Fibroblast of the aortic adventitia (primary cell): ENCODE measurements around the gene NHERF2. TPM values are rescaled to one million over a fixed set of nuclear protein-coding genes. Genes with fewer than 3 reads are reported as not detected.
A peak's percentile ranks its signal among the peaks of the same experiment; 100 is the strongest.

ENCODE experiments used
- DNase-seq: peaks from one replicate; pipeline ENCODE4 v3.0.0-alpha.2; 2010; ENCODE audit warnings: low read depth
- H3K4me3 ChIP-seq: 2 replicates; pipeline ENCODE4 v1.5.1; 2011; ENCODE audit warnings: low read depth, mild to moderate bottlenecking, control low read depth, low read length, moderate library complexity
- CTCF ChIP-seq: IDR thresholded peaks from 2 replicates; pipeline ENCODE4 v1.5.1; 2011; ENCODE audit warnings: mild to moderate bottlenecking, low read length, control low read depth, inconsistent platforms; ENCODE audit not compliant: insufficient read depth
- total RNA-seq: library from RNA; depleted of rRNA; stranded (reverse); fragments of >200 nt; gene quantifications from 2 replicates; pipeline ENCODE4 v1.2.3, GENCODE V29; 2012; ENCODE audit warnings: low replicate concordance

NHERF2 gene
- total RNA-seq, 1 donor = 26.3 TPM

- DNase-seq = no peak
- no peak for TF ChIP-seq CTCF
- H3K4me3 ChIP-seq = no peak overlapping the region
Measured at GRCh38 chr16:1980030-1980769, 46.5 kb upstream of the NHERF2 start.

GRCh38 chr16:1980770-1981087 is 46.0 kb upstream of the NHERF2 start:
- no peak for TF ChIP-seq CTCF
- no peak overlapping the region for H3K4me3 ChIP-seq
- DNase-seq = no peak

DNA sequence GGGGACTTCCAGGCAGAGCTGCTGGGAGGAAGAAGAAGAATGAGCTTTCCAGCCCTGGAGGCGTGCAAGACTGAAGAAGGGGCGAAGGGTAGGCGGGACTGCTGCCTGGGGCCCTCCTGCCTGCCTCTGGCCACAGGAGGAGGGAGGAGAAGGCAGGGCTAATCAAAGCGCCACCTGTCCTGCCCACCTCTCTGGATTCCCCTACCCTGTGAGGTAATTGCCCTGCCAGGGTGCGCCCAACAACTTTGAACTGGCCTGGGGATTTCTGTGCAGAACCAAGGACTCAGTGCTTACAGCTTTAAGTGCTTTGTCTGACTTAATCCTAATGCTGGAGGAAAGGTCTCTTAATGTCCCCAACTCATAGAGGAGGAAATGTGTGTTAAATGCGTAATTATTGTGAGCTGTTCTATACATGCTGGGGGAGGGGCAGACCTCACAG is 45.3 kb upstream of the NHERF2 start, which contains the start of gene NOXO1:
Gene NOXO1, minus strand, starts transcription at position 72 of the 439 bp plus-strand sequence. CDS start 290 bp downstream, outside the sequence.
- no peak within 1 kb of the TSS for H3K4me3 ChIP-seq
- no peak for DNase-seq
- TF ChIP-seq CTCF = no peak

- DNase-seq = no peak
- no peak overlapping the region for H3K4me3 ChIP-seq
- TF ChIP-seq CTCF = no peak
Measured at GRCh38 chr16:1982013-1982433, 44.7 kb upstream of the NHERF2 start.

DNA sequence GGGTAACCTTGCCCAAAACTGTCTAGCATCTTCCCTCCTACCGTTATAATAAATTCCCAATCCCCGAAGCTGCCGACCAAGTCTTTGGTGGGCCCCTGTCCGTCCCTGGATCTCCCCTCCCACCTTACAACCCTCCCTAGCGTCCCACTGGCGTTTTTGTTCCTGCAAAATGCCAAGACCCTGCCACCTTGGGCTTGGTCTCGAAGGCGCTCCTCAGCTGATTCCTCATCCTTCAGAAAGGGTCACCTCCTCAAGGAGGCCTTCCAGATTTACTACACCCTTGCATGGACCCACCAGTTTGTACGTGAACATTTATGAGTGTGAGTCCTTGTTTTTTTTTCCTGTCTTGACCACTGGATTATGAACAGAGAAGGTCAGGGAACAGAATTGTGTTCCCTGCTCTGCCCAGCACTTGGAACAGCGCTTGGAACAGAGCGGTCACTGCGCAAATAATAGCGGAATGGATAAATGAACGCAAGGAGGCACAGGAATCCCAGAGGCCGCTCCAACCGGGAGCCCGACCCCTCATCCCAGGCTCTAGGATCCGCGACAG is 43.6 kb upstream of the NHERF2 start:
- peak overlapping the region; percentile 76 for H3K4me3 ChIP-seq
- no peak for DNase-seq
- TF ChIP-seq CTCF = no peak

- peak; percentile 38 for TF ChIP-seq CTCF
- DNase-seq = peak; percentile 90
- H3K4me3 ChIP-seq = peak within 1 kb of the TSS; percentile 76
Measured at GRCh38 chr16:1983544-1984346, 43.0 kb upstream of the NHERF2 start, which contains the start of gene GFER. TSS of gene GFER (plus strand) at chr16:1984193. CDS start at chr16:1984219, 26 bp downstream.
